HL-60 (cell line): ENCODE data around the gene SPTAN1.

Source experiments
- DNase-seq, 2 experiments: peaks; one replicate each; pipeline ENCODE4 v3.0.0-alpha.2; 2010 to 2020; ENCODE audit warnings: low read depth in 1 of 2, low spot score in 1 of 2
- H3K27ac ChIP-seq: fragments of 250-450 bp; sonication (Bioruptor Pico); replicated peaks from 2 replicates; pipeline ENCODE4 v1.5.1; 2020; ENCODE audit warnings: mild to moderate bottlenecking, moderate library complexity
- H3K27me3 ChIP-seq: fragments of 250-450 bp; sonication (Bioruptor Pico); 2 replicates; pipeline ENCODE4 v1.5.1; 2021; ENCODE audit warnings: mild to moderate bottlenecking, moderate library complexity; ENCODE audit not compliant: insufficient read depth, poor library complexity, severe bottlenecking
- H3K4me3 ChIP-seq: replicated peaks from 2 replicates; pipeline ENCODE4 v1.5.1; 2011; ENCODE audit warnings: mild to moderate bottlenecking, control low read depth, low read length; ENCODE audit not compliant: insufficient read depth
- GABPA ChIP-seq: IDR thresholded peaks from 2 replicates; pipeline ENCODE4 v1.6.1; 2012; ENCODE audit warnings: low read depth
- POLR2AphosphoS5 ChIP-seq: IDR thresholded peaks from 2 replicates; pipeline ENCODE4 v1.6.1; 2012; ENCODE audit warnings: low read depth
- REST ChIP-seq: IDR thresholded peaks from 2 replicates; pipeline ENCODE4 v1.6.1; 2012; ENCODE audit warnings: low read depth; ENCODE audit not compliant: insufficient replicate concordance
- SPI1 ChIP-seq: IDR thresholded peaks from 2 replicates; pipeline ENCODE4 v1.6.1; 2012; ENCODE audit warnings: low read depth, mild to moderate bottlenecking, borderline replicate concordance
- TF ChIP-seq, protein P1 (sequence below): IDR thresholded peaks from one replicate; pipeline ENCODE4 v1.5.1; 2011; ENCODE audit warnings: low read length, control low read depth, inconsistent platforms; ENCODE audit not compliant: insufficient read depth

SPTAN1 gene

GRCh38 chr9:128633057-128633456 is 80.7 kb downstream of the SPTAN1 start:
- TF ChIP-seq, protein P1, sequence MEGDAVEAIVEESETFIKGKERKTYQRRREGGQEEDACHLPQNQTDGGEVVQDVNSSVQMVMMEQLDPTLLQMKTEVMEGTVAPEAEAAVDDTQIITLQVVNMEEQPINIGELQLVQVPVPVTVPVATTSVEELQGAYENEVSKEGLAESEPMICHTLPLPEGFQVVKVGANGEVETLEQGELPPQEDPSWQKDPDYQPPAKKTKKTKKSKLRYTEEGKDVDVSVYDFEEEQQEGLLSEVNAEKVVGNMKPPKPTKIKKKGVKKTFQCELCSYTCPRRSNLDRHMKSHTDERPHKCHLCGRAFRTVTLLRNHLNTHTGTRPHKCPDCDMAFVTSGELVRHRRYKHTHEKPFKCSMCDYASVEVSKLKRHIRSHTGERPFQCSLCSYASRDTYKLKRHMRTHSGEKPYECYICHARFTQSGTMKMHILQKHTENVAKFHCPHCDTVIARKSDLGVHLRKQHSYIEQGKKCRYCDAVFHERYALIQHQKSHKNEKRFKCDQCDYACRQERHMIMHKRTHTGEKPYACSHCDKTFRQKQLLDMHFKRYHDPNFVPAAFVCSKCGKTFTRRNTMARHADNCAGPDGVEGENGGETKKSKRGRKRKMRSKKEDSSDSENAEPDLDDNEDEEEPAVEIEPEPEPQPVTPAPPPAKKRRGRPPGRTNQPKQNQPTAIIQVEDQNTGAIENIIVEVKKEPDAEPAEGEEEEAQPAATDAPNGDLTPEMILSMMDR: no peak
- TF ChIP-seq POLR2AphosphoS5 (no peak), REST (no peak), SPI1 (no peak), GABPA (no peak)
- no peak overlapping the region for H3K27ac ChIP-seq

GRCh38 chr9:128633601-128634000 is 81.2 kb downstream of the SPTAN1 start:
- Histone ChIP-seq H3K4me3 (no peak overlapping the region), H3K27ac (no peak overlapping the region), H3K27me3 (no peaks in the 10 kb centered on the region)
- TF ChIP-seq POLR2AphosphoS5: no peak
- TF ChIP-seq, protein P1: no peak
- no peak for TF ChIP-seq SPI1
- TF ChIP-seq GABPA: no peak
- no peak for TF ChIP-seq REST
- no peak for DNase-seq

More at GRCh38 chr9:128633057-128633456, 80.7 kb downstream of the SPTAN1 start:
- no peak for DNase-seq
- no peak overlapping the region for H3K4me3 ChIP-seq
- H3K27me3 ChIP-seq: no peaks in the 10 kb centered on the region

DNA sequence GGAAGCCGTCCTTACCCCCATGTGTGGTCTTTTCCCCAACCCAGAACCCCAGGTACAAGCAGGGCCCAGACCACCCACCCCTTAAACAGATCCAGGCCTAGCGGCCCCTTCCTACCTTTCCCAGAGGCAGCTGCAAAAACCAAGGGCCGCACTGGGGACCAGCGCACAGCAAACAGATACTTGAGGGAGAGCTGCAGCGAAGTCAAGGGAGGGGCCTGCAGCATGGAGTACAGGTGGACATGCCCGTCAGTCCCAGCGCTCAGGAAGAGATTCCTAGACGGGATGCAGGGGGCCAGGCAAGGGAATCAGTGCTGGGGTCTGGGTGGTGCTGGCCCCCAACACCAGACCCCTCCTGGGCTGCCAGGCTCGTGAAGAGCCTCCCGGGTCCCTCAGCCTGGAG is 81.7 kb downstream of the SPTAN1 start:
- H3K27ac ChIP-seq: no peak overlapping the region
- no peak for TF ChIP-seq POLR2AphosphoS5
- no peak for TF ChIP-seq SPI1
- TF ChIP-seq REST: no peak
- TF ChIP-seq, protein P1: no peak
- no peak for TF ChIP-seq GABPA
- DNase-seq: no peak
- H3K27me3 ChIP-seq: no peaks in the 10 kb centered on the region
- H3K4me3 ChIP-seq: no peak overlapping the region
